ENCODE measurements around the gene VWA8. TPM values are rescaled to one million over a fixed set of nuclear protein-coding genes. Genes with fewer than 3 reads are reported as not detected.
"Not testable (repeated sequence)": the region's sequence is repeated elsewhere in the genome, so short reads cannot be mapped to it uniquely, and the experiment has no call there.

VWA8 gene
- total RNA-seq, 4 donors from 2014 or later: 19.5 to 26.2 (median 21.6) TPM

GRCh38 chr13:41639237-41639904 is 321.5 kb downstream of the VWA8 start:
- no peaks in the 10 kb centered on the region for H3K27me3 ChIP-seq
- no peak overlapping the region for H3K4me3 ChIP-seq
- no peak for DNase-seq (ENCODE audit: extremely low spot score)
- no peaks in the 10 kb centered on the region for H3K36me3 ChIP-seq
- peaks cover 6 to 27% (median 21%) of the 10 kb centered on the region in 4 donors for H3K4me1 ChIP-seq
- no peaks in the 10 kb centered on the region for H3K9me3 ChIP-seq
- TF ChIP-seq POLR2AphosphoS5 (IDR thresholded peaks at IDR 0.05): no peak
- no peak for TF ChIP-seq EP300 (IDR thresholded peaks at IDR 0.05)
- no peak for TF ChIP-seq POLR2A (IDR thresholded peaks at IDR 0.05; ENCODE audit: low read depth)
- TF ChIP-seq CTCF (IDR thresholded peaks at IDR 0.05): no peak
- intact Hi-C loops (cut with DNase I): no loop called here
- WGBS: 89% methylated on average over 7 of the region's 7 CpGs
- H3K27ac ChIP-seq (replicated peaks in 1 of 4): peak overlapping the region in 3 of 4 donors; percentile 1 to 31 (median 30)

GRCh38 chr13:41637586-41637985 is 323.3 kb downstream of the VWA8 start:
- no peak for DNase-seq (ENCODE audit: extremely low spot score)
- TF ChIP-seq CTCF (IDR thresholded peaks at IDR 0.05) (no peak), EP300 (IDR thresholded peaks at IDR 0.05) (no peak), POLR2A (IDR thresholded peaks at IDR 0.05; ENCODE audit: low read depth) (no peak), POLR2AphosphoS5 (IDR thresholded peaks at IDR 0.05) (no peak)
- intact Hi-C loops (cut with DNase I): no loop called here
- H3K27ac ChIP-seq (replicated peaks in 1 of 4): no peak overlapping the region
- no peaks in the 10 kb centered on the region for H3K9me3 ChIP-seq
- WGBS: 98% methylated on average over 1 of the region's 1 CpG
- no peak overlapping the region for H3K4me3 ChIP-seq
- H3K36me3 ChIP-seq: no peaks in the 10 kb centered on the region
- no peaks in the 10 kb centered on the region for H3K27me3 ChIP-seq
- peaks cover 4 to 20% (median 17%) of the 10 kb centered on the region in 4 donors for H3K4me1 ChIP-seq

- H3K36me3 ChIP-seq; DNase-seq (ENCODE audit: extremely low spot score); intact Hi-C loops (cut with DNase I); H3K27ac ChIP-seq (replicated peaks in 1 of 4); H3K27me3 ChIP-seq; H3K4me3 ChIP-seq; H3K9me3 ChIP-seq: not testable (repeated sequence)
- H3K4me1 ChIP-seq: peaks cover 4 to 20% (median 17%) of the 10 kb centered on the region in 4 donors
- WGBS: 87% methylated on average over 3 of the region's 5 CpGs
Measured at GRCh38 chr13:41637032-41637431, 323.9 kb downstream of the VWA8 start.

- intact Hi-C loops (cut with DNase I): not testable (repeated sequence)
- H3K4me1 ChIP-seq: peaks cover 4 to 20% (median 17%) of the 10 kb centered on the region in 4 donors
Measured at GRCh38 chr13:41636590-41636989, 324.3 kb downstream of the VWA8 start.

GRCh38 chr13:41634407-41634806 is 326.5 kb downstream of the VWA8 start:
- WGBS: 77% methylated on average over 3 of the region's 3 CpGs
- H3K36me3 ChIP-seq: no peaks in the 10 kb centered on the region

More at GRCh38 chr13:41636590-41636989, 324.3 kb downstream of the VWA8 start:
- not testable (repeated sequence) for H3K27ac ChIP-seq (replicated peaks in 1 of 4); H3K4me3 ChIP-seq; DNase-seq (ENCODE audit: extremely low spot score); H3K9me3 ChIP-seq; H3K36me3 ChIP-seq; H3K27me3 ChIP-seq

More at GRCh38 chr13:41634407-41634806, 326.5 kb downstream of the VWA8 start:
- no peak for TF ChIP-seq CTCF (IDR thresholded peaks at IDR 0.05)
- no peak for TF ChIP-seq POLR2A (IDR thresholded peaks at IDR 0.05; ENCODE audit: low read depth)
- no peak for TF ChIP-seq POLR2AphosphoS5 (IDR thresholded peaks at IDR 0.05)
- no peak for TF ChIP-seq EP300 (IDR thresholded peaks at IDR 0.05)
- DNase-seq (ENCODE audit: extremely low spot score): no peak
- H3K9me3 ChIP-seq: no peaks in the 10 kb centered on the region
- H3K4me3 ChIP-seq: no peak overlapping the region
- intact Hi-C loops (cut with DNase I): no loop called here
- no peaks in the 10 kb centered on the region for H3K27me3 ChIP-seq
- H3K4me1 ChIP-seq: peaks cover 0 to 3% (median under 1%) of the 10 kb centered on the region in 4 donors
- no peak overlapping the region for H3K27ac ChIP-seq (replicated peaks in 1 of 4)
